HG02588 (cell line): Measurements from ENCODE around the gene CTU2.

Source experiments
- ATAC-seq: cut with Tn5 transposase; IDR thresholded peaks from one replicate; pipeline ENCODE4 v1.9.1; 2021; ENCODE audit warnings: mild to moderate bottlenecking, moderate library complexity; ENCODE audit not compliant: unreplicated experiment

Gene CTU2

GRCh38 chr16:88759245-88759975, 53.1 kb downstream of the CTU2 start:
- ATAC-seq: no peak

GRCh38 chr16:88759976-88760350, 53.7 kb downstream of the CTU2 start:
- no peak for ATAC-seq

DNA sequence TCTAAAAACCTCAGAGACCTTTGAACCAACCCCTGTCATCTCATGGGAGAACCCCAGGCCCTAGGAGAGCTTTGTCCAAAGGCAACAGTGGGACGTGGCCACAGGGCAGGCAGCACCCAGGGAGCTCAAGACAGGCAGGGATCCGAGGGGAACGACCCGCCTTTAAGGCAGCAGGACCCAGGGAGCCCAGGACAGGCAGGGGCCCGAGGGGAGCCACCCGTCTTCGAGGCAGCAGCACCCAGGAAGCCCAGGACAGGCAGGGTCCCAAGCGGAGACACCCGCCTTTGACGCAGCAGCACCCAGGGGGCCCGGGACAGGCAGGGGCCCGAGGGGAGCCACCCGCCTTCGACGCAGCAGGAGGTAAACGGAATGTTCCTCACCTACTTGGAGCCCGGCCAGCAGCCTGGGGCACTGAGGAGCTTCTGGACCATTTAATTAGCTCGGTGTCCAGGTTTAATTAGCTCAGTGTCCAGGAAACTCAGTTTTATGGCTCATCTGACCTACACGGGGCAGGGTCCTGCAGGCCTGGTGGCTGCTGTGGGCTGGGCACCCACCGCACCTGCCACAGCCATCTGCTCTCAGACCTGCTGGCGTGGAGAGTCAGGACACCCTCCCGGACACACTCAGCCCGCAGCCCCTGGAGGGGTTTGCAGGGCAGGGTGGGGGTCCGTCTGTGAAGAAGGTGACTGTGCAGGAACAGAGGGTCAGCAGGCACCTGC, 54.3 kb downstream of the CTU2 start:
- ATAC-seq: no peak

- ATAC-seq: no peak
Observed at GRCh38 chr16:88761143-88761534, 54.8 kb downstream of the CTU2 start.

DNA sequence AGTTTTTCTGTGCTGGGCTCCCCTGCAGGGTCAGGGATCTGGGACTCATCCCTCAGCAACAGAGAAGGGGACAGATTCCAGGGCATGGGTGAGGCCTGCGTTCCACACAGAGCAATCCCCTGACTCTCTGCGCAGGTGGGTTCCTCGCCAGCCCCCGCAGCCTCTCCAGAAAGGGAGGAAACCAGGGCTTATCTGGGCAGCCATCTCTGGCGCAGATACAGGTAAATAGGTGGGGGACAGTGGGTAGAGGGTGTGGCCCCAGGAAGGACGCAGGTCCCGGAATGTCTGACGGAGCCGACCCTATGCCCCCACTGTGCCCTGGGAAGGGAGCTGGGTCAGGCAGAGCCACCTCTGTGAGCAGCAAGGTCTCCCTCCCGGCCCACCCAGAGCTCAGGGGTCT, 55.5 kb downstream of the CTU2 start:
- no peak for ATAC-seq

DNA sequence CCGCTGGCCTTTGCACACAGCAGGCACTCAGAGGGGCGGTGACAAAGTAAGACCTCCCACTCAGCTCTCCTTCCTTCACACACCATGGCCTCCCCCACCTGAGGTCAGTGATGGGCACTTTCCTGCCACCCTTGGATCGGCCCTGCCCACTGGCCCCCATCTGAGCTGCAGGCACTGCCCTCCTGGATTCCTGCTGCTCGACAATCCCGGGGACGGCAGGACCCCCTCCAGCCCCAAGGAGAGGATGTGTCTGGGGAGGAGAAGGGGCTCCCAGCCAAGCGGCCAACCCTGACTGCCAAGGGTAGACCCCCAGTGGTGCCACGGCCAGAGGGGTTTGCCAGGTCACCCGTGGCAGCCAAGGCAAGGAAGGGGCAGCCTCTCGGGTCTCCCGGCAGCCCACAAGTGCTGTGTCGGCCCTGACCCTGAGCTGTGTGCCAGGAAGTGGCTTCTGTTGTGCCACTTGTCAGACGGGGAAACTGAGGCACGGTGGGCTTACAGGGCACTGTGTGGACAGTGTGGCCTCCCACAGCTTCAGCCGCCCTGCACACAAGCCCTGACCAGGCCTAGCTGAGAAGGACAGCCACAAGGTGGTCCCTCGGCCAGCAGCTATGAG, 56.1 kb downstream of the CTU2 start:
- no peak for ATAC-seq

DNA sequence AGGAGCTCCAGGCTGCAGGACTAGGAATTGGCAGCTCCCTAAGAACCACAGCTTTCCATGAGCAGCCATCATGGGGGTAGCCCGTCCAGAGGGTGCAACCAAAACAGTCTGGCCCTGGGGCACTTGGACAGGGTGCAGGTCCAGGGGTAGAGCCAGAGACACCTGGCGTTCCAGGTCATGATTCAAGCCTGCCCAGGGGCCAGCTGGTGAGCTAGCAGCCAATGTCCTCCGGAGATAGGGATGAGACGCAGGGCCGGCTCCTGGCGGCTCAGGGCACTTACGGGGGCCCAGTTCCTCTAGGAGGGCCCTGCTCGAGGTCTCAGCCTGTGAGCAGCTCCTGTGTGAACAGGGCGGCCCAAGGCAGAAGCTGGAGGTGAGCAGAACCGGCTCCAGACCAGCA, 56.6 kb downstream of the CTU2 start:
- ATAC-seq: no peak

DNA sequence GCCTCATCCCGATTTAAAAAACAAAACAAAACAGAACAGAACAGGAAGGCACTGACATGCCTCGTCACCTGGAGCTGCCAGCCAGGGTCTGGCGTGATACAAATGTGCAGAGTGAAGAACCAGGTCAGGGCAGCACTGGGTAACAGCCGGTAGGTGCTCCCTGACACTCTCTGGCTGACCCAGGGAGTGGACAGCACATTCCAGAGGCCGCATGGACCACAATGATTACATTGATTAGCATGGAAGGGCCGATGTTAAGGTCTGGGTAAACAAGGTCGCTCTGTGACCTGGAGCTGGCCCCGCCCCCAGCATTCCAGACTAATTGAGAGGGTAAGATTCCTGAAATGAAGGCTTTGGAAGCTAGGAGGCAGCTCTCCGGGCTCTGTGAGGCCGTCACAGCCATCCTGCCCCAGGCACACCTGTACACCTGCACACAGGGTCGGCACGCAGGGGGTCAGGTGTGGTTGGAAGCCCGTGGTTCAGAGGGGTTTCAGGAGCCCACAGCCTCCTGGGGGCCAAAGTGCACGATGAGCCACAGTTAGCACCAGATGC, 57.3 kb downstream of the CTU2 start:
- ATAC-seq: no peak

DNA sequence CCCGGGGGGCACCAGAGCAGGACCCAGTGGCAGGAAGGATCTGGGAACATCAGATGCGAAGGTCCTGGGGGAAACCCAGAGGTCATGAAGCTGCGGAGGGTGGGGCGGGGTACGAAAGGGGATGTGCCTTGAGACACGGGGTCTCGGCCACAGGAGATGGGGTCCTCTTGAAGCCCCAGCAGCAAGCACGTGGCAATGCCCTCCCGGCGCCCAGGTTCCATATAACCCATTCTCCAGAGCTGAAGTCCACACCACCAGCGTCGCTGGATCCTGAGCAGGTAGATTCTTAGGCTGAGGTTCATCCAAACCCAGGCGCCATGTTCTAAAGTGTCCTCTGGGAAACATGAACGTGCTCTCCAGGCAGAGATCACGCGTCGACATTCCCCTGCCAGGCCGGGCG, 57.8 kb downstream of the CTU2 start:
- no peak for ATAC-seq

- no peak for ATAC-seq
Observed at GRCh38 chr16:88764913-88765349, 58.6 kb downstream of the CTU2 start.
